GM23248 (cell line): Measurements from ENCODE around the gene TADA2A. TPM values are rescaled to one million over a fixed set of nuclear protein-coding genes. Genes with fewer than 3 reads are reported as not detected.

Source experiments
- DNase-seq: peaks from one replicate; pipeline ENCODE4 v3.0.0-alpha.2; 2015
- H2AFZ ChIP-seq: fragments of 200-600 bp; sonication (generic); 2 replicates; pipeline ENCODE4 v1.6.1; 2016; ENCODE audit warnings: antibody characterized with exemption
- H3F3A ChIP-seq: fragments of 200-600 bp; sonication (generic); 2 replicates; pipeline ENCODE4 v1.6.1; 2016; ENCODE audit warnings: mild to moderate bottlenecking, antibody characterized with exemption, mixed run types; ENCODE audit not compliant: insufficient read depth
- H3K27ac ChIP-seq: fragments of 200-600 bp; sonication (generic); 2 replicates; pipeline ENCODE4 v1.5.1; 2016; ENCODE audit warnings: mild to moderate bottlenecking
- H3K27me3 ChIP-seq: fragments of 200-600 bp; sonication (generic); replicated peaks from 2 replicates; pipeline ENCODE4 v1.6.1; 2016; ENCODE audit warnings: mild to moderate bottlenecking; ENCODE audit not compliant: insufficient read depth
- H3K36me3 ChIP-seq: fragments of 200-600 bp; sonication (generic); 2 replicates; pipeline ENCODE4 v1.6.1; 2016; ENCODE audit warnings: low read depth, mild to moderate bottlenecking
- H3K4me1 ChIP-seq: fragments of 200-600 bp; sonication (generic); 2 replicates; pipeline ENCODE4 v1.6.1; 2016; ENCODE audit warnings: mild to moderate bottlenecking; ENCODE audit not compliant: insufficient read depth
- H3K4me2 ChIP-seq: fragments of 200-600 bp; sonication (generic); one replicate; pipeline ENCODE4 v1.6.1; 2016; ENCODE audit warnings: mild to moderate bottlenecking; ENCODE audit not compliant: unreplicated experiment
- H3K4me3 ChIP-seq: fragments of 200-600 bp; sonication (generic); 2 replicates; pipeline ENCODE4 v1.5.1; 2016; ENCODE audit warnings: mild to moderate bottlenecking
- H3K79me2 ChIP-seq: fragments of 200-600 bp; sonication (generic); 2 replicates; pipeline ENCODE4 v1.6.1; 2016; ENCODE audit warnings: mild to moderate bottlenecking; ENCODE audit not compliant: insufficient read depth
- H3K9ac ChIP-seq: fragments of 200-600 bp; sonication (generic); 2 replicates; pipeline ENCODE4 v1.6.1; 2016; ENCODE audit warnings: mild to moderate bottlenecking
- H3K9me2 ChIP-seq: fragments of 200-600 bp; sonication (generic); 2 replicates; pipeline ENCODE4 v1.6.1; 2016; ENCODE audit warnings: mixed run types, mild to moderate bottlenecking, moderate library complexity; ENCODE audit not compliant: insufficient read depth
- H3K9me3 ChIP-seq: fragments of 200-600 bp; sonication (generic); one replicate; pipeline ENCODE4 v1.6.1; 2017; ENCODE audit warnings: low read depth
- H4K20me1 ChIP-seq: fragments of 200-600 bp; sonication (generic); 2 replicates; pipeline ENCODE4 v1.6.0; 2016; ENCODE audit not compliant: insufficient read depth
- EZH2 ChIP-seq: fragments of 200-600 bp; sonication (generic); IDR thresholded peaks from 2 replicates; pipeline ENCODE4 v1.6.1; 2018; ENCODE audit warnings: antibody characterized with exemption, mild to moderate bottlenecking; ENCODE audit not compliant: insufficient read depth, poor library complexity, severe bottlenecking
- EZH2phosphoT487 ChIP-seq: fragments of 200-600 bp; sonication (generic); IDR thresholded peaks from 2 replicates; pipeline ENCODE4 v1.6.1; 2018; ENCODE audit warnings: antibody characterized with exemption, moderate library complexity, mild to moderate bottlenecking, low read depth; ENCODE audit not compliant: insufficient read depth
- WGBS, 2 experiments: methylation state at CpG; one replicate each; pipeline ENCODE4 v1.1.6; 2015 to 2017; ENCODE audit warnings: low lambda C conversion rate in 2 of 2, low coverage in 1 of 2; ENCODE audit errors: missing lambda C conversion rate in 2 of 2; 5-methylcytosine and 5-hydroxymethylcytosine counted together
- in situ Hi-C: fragments of 300-500 bp; cut with MboI; formaldehyde crosslinking; loops from 2 replicates; pipeline ENCODE4 v1.15.0; 2020
- polyA plus RNA-seq: library from polyadenylated mRNA; unstranded; fragments of >200 nt; fragmentation: Nextera tagmentation; extraction: Ambion mirVana; gene quantifications from 2 replicates; pipeline ENCODE4 v1.2.1, GENCODE V29; 2016
- total RNA-seq: library from RNA; depleted of rRNA; stranded (reverse); fragments of >200 nt; shearing (Covaris generic); gene quantifications from 2 replicates; pipeline ENCODE4 v1.2.3, GENCODE V29; 2014

Gene TADA2A
- total and polyA plus RNA-seq, 2 experiments from 2014 or later = 16.7 to 18.3 TPM

DNA sequence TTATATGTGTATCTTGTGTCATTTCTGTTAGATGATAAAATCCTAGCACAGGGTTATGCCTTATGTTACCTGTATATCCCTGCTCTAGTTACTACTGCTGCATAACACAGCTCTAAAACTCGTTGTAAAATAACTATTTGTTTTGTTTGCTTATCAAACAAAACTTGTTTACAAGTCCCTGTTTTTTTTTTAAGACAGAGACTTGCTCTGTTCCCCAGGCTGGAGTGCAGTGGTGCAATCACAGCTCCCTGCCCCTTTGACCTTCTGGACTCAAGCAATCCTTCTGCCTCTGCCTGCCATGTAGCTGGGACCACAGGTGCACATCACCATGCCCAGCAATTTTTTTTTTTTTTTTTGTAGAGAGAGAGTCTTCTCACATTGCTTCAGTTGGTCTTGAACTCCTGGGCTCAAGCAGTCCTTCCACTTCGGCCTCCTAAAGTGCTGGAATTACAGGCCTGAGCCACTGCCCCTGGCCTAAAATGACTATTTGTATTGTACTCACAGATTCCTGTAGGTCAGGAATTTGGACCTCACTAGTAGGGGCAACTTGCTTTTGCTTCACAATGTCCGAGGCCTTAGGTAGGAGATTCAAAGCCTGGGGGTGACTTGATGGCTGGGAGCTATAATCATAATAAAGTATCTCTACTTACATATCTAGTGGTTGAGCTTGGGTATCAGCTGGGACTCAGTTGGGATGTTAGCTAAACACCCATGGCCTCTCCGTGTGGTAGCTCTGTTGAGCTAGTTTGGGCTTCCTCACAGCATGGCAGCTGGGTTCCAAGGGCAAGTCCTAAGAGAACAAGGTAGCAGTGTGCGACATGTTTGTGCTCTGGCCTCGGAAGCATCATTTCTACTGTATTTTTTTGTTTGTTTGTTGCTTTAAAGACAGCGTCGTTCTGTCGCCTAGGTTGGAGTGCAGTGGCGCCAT is 95.6 kb downstream of the TADA2A start:
- no peak overlapping the region for H3K4me3 ChIP-seq
- H3K9ac ChIP-seq = no peak overlapping the region
- H3K27me3 ChIP-seq = no peaks in the 10 kb centered on the region
- peaks cover 100% of the 10 kb centered on the region for H3K79me2 ChIP-seq
- no peaks in the 10 kb centered on the region for H3K4me1 ChIP-seq
- no peak overlapping the region for H3K27ac ChIP-seq
- no peak for TF ChIP-seq EZH2
- TF ChIP-seq EZH2phosphoT487 = no peak
- no peaks in the 10 kb centered on the region for H3K9me2 ChIP-seq
- 97 to 98% methylated on average over 10 of the region's 10 CpGs for WGBS, 2 experiments
- in situ Hi-C loops = no loop called here
- peaks cover 29% of the 10 kb centered on the region for H4K20me1 ChIP-seq
- H2AFZ ChIP-seq = no peak overlapping the region
- H3F3A ChIP-seq = no peaks in the 10 kb centered on the region
- no peak for DNase-seq
- no peaks in the 10 kb centered on the region for H3K36me3 ChIP-seq
- H3K9me3 ChIP-seq = no peaks in the 10 kb centered on the region
- H3K4me2 ChIP-seq = no peak overlapping the region

DNA sequence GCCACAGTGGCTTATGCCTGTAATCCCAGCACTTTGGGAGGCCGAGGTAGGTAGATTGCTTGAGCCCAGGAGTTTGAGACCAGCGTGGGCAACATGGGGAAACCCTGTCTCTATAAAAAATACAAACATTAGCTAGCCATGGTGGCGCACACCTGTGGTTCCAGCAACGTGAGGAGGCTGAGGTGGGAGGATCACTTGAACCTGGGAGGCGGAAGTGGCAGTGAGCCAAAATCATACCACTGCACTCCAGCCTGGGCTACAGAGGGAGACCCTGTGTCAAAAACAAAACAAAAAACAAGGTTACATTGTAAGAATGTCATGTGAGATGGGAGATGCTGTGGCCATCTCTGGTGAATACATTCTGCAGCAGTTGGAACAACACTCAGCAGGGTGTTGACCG is 96.5 kb downstream of the TADA2A start:
- no peak overlapping the region for H3K9ac ChIP-seq
- WGBS, 2 experiments = 89 to 95% methylated on average over 6 of the region's 6 CpGs
- in situ Hi-C loops = no loop called here
- no peak overlapping the region for H3K4me3 ChIP-seq
- no peak overlapping the region for H3K27ac ChIP-seq
- H3K9me2 ChIP-seq = no peaks in the 10 kb centered on the region
- no peak for DNase-seq
- no peaks in the 10 kb centered on the region; the same call in 1 of the 2 replicates for H3K36me3 ChIP-seq
- H4K20me1 ChIP-seq = peaks cover 32% of the 10 kb centered on the region
- H3K9me3 ChIP-seq = no peaks in the 10 kb centered on the region
- no peaks in the 10 kb centered on the region for H3K27me3 ChIP-seq
- TF ChIP-seq EZH2 = no peak
- TF ChIP-seq EZH2phosphoT487 = no peak
- H3F3A ChIP-seq = no peaks in the 10 kb centered on the region
- H2AFZ ChIP-seq = no peak overlapping the region
- H3K4me1 ChIP-seq = no peaks in the 10 kb centered on the region
- H3K4me2 ChIP-seq = no peak overlapping the region
- peaks cover 100% of the 10 kb centered on the region for H3K79me2 ChIP-seq

DNA sequence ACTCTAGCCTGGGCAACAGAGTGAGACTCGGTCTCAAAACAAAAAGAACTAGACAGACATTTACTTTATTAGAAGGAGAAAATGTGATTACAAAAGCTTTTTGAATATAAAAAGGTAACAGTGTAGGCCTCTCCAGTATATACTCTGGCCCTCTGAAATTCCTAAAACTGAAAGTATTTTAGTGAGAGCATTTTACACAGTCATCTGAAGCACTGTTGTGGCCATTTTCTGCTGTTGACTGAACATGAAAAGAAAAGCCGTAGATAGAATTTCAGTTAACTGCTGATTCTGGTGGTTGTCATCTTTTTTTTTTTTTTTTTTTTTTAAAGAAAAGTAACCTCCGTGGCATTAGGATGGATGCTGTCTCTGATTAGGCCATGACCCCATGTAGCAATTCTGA is 98.6 kb downstream of the TADA2A start:
- Histone ChIP-seq H3K4me3 (no peak overlapping the region), H3K9me3 (no peaks in the 10 kb centered on the region), H3K4me1 (no peaks in the 10 kb centered on the region), H4K20me1 (peaks cover 37% of the 10 kb centered on the region), H3K27me3 (no peaks in the 10 kb centered on the region), H3K9ac (no peak overlapping the region), H3K9me2 (no peaks in the 10 kb centered on the region), H2AFZ (no peak overlapping the region), H3K36me3 (no peaks in the 10 kb centered on the region; the same call in 1 of the 2 replicates), H3K4me2 (no peak overlapping the region), H3F3A (no peaks in the 10 kb centered on the region), H3K27ac (no peak overlapping the region), H3K79me2 (peaks cover 98% of the 10 kb centered on the region)
- no peak for TF ChIP-seq EZH2phosphoT487
- TF ChIP-seq EZH2 = no peak
- in situ Hi-C loops = no loop called here
- no peak for DNase-seq
- WGBS, 2 experiments = 89 to 97% methylated on average over 2 to 3 of the region's 3 CpGs

DNA sequence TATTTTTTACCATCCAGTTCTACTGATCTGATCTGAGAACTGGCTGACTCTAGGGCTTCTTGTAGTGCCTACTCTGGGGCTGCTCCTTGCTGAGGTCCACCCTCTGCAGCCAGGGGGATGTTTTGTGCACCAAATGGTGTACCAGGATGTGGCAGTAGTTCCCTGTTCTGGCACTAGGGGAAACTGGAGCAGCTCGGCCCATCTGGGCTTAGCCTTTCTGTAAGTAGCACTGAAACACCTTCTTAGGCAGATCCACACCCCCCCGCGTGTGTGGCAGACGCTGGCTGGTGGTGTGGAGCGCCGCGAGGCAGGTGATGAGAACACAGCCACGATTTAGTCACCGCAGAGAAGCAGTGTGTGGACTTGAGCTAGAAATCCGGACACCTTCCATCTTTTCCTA is 100.0 kb downstream of the TADA2A start:
- 80 to 83% methylated on average over 10 of the region's 10 CpGs for WGBS, 2 experiments
- Histone ChIP-seq H3K36me3 (no peaks in the 10 kb centered on the region; the same call in 1 of the 2 replicates), H3K4me2 (no peak overlapping the region), H3K9me2 (no peaks in the 10 kb centered on the region), H3K27ac (no peak overlapping the region), H3K9me3 (no peaks in the 10 kb centered on the region), H3K9ac (no peak overlapping the region), H3F3A (no peaks in the 10 kb centered on the region), H3K4me3 (no peak overlapping the region), H2AFZ (no peak overlapping the region), H3K27me3 (no peaks in the 10 kb centered on the region), H4K20me1 (peaks cover 37% of the 10 kb centered on the region), H3K4me1 (no peaks in the 10 kb centered on the region), H3K79me2 (peaks cover 98% of the 10 kb centered on the region)
- TF ChIP-seq EZH2phosphoT487 = no peak
- DNase-seq = peak; percentile 55
- in situ Hi-C loops = no loop called here
